MM.1S (cell line): Measurements from ENCODE around the gene SYMPK.

Experiments used
- DNase-seq: peaks from one replicate; pipeline ENCODE4 v3.0.0-alpha.2; 2015
- H2AFZ ChIP-seq: fragments of 300-600 bp; sonication (generic); 2 replicates; pipeline ENCODE4 v1.6.0; 2016; ENCODE audit warnings: antibody characterized with exemption, low read length
- H3F3A ChIP-seq: fragments of 300-600 bp; sonication (generic); 2 replicates; pipeline ENCODE4 v1.6.1; 2016; ENCODE audit warnings: mild to moderate bottlenecking, antibody characterized with exemption, low read length, moderate library complexity, mixed read lengths; ENCODE audit not compliant: insufficient read depth
- H3K27ac ChIP-seq: fragments of 300-600 bp; sonication (generic); 2 replicates; pipeline ENCODE4 v1.5.1; 2016; ENCODE audit warnings: mild to moderate bottlenecking, low read length
- H3K27me3 ChIP-seq: fragments of 300-600 bp; sonication (generic); replicated peaks from 2 replicates; pipeline ENCODE4 v1.6.0; 2016; ENCODE audit warnings: low read length; ENCODE audit not compliant: insufficient read depth
- H3K36me3 ChIP-seq: fragments of 300-600 bp; sonication (generic); replicated peaks from 2 replicates; pipeline ENCODE4 v1.6.1; 2016; ENCODE audit warnings: mild to moderate bottlenecking, low read length, mixed read lengths; ENCODE audit not compliant: insufficient read depth
- H3K4me1 ChIP-seq: fragments of 300-600 bp; sonication (generic); 2 replicates; pipeline ENCODE4 v1.6.1; 2016; ENCODE audit warnings: low read length, mixed read lengths
- H3K4me2 ChIP-seq: fragments of 300-600 bp; sonication (generic); 2 replicates; pipeline ENCODE4 v1.6.0; 2016; ENCODE audit warnings: low read depth, low read length
- H3K4me3 ChIP-seq: fragments of 300-600 bp; sonication (generic); 2 replicates; pipeline ENCODE4 v1.5.1; 2016; ENCODE audit warnings: low read length, mixed read lengths
- H3K79me2 ChIP-seq: fragments of 300-600 bp; sonication (generic); 2 replicates; pipeline ENCODE4 v1.6.1; 2016; ENCODE audit warnings: mixed run types, low read length, mixed read lengths
- H3K9ac ChIP-seq: fragments of 300-600 bp; sonication (generic); 2 replicates; pipeline ENCODE4 v1.6.1; 2016; ENCODE audit warnings: low read length, mixed read lengths
- H3K9me2 ChIP-seq: fragments of 300-600 bp; sonication (generic); replicated peaks from 2 replicates; pipeline ENCODE4 v1.6.1; 2016; ENCODE audit warnings: mild to moderate bottlenecking, low read length, mixed read lengths; ENCODE audit not compliant: insufficient read depth
- H3K9me3 ChIP-seq: fragments of 300-600 bp; sonication (generic); replicated peaks from 2 replicates; pipeline ENCODE4 v1.6.1; 2016; ENCODE audit warnings: mild to moderate bottlenecking, low read length, mixed read lengths; ENCODE audit not compliant: insufficient read depth
- H4K20me1 ChIP-seq: fragments of 300-600 bp; sonication (generic); 2 replicates; pipeline ENCODE4 v1.6.1; 2016; ENCODE audit warnings: mild to moderate bottlenecking, low read length, moderate library complexity, mixed read lengths; ENCODE audit not compliant: insufficient read depth
- EZH2 ChIP-seq: fragments of 300-600 bp; sonication (generic); optimal IDR thresholded peaks from 2 replicates; pipeline ENCODE3; 2017; ENCODE audit warnings: low read depth, mild to moderate bottlenecking, antibody characterized with exemption, low read length, mixed read lengths
- EZH2phosphoT487 ChIP-seq: fragments of 300-600 bp; sonication (generic); IDR thresholded peaks from 2 replicates; pipeline ENCODE4 v1.6.1; 2018; ENCODE audit warnings: antibody characterized with exemption, low read length
- TF ChIP-seq, protein P1 (sequence below): fragments of 300-600 bp; sonication (generic); IDR thresholded peaks from 2 replicates; pipeline ENCODE4 v1.5.1; 2016; ENCODE audit warnings: antibody characterized with exemption, low read length, mixed read lengths

SYMPK gene

DNA sequence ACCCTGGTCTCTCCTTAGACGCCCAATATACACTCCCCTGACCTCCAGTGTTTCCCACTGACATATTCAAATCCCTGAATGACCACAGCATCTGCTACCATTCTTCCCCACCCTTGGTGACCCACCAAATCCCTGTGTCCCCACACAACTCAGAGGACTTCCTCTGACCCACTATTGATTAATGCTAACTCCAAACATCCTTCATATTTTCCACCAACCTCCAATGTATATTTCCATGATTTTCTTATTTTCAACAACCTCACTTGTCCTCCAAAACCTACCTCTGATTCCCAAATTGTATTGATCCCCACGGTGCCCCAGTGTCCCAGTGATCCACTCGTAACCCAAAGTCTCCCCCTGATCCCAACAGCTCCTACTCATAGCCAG lies 69.8 kb downstream of the SYMPK start:
- H3K4me3 ChIP-seq, result no peak overlapping the region

DNA sequence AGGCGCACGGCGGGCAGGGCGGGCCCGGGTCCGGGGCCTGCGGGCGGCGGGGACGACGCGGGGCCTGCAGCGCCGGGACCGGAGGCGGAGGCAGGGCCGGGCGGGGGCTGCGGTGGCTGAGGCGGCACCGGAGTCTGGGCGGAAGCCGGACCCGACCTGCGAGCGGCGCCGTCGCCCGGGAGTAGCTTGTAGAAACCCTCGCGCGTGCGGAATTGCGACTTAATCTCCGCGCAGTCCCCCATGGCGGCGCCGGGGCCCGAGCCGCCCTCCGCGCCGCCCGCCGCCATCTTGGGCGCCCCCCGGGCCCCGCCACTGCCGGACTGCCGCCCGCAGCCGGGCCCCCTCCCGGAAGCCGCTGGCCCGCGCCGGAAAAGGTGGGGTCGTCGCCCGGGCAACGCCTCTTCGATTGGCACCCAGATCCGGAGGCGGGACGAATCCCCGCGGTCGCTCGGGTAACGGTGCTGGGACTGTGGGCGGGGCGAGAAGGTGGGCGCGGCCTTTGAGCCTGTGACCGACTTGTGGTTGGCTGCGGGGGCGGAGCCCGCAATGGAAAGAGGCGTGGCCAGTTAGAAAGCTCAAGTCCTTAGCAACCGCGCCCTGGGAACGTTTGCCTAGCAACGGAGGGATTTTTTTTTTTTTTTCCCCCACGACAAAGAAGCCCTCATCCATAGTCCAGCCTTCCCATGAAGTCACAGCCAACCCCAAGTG lies 70.3 kb downstream of the SYMPK start, which contains the start of gene DMWD:
TSS of gene DMWD (minus strand) at position 376 of the 708 bp plus-strand sequence. CDS start at position 287, 89 bp downstream.
- H3K9me3 ChIP-seq, result no peaks in the 10 kb centered on the region
- H3K9me2 ChIP-seq, result no peaks in the 10 kb centered on the region
- H4K20me1 ChIP-seq, result no peaks in the 10 kb centered on the region
- peak within 1 kb of the TSS; percentile 88 for H3K9ac ChIP-seq
- H3F3A ChIP-seq, result no peaks in the 10 kb centered on the region
- H3K4me3 ChIP-seq, result peak within 1 kb of the TSS; percentile 99
- peaks cover 15% of the 10 kb centered on the region for H3K4me1 ChIP-seq
- no peak within 1 kb of the TSS for H3K27ac ChIP-seq
- peaks cover 23% of the 10 kb centered on the region for H3K79me2 ChIP-seq
- H3K4me2 ChIP-seq, result peak within 1 kb of the TSS; percentile 96
- no peak for TF ChIP-seq EZH2phosphoT487
- TF ChIP-seq, protein P1, sequence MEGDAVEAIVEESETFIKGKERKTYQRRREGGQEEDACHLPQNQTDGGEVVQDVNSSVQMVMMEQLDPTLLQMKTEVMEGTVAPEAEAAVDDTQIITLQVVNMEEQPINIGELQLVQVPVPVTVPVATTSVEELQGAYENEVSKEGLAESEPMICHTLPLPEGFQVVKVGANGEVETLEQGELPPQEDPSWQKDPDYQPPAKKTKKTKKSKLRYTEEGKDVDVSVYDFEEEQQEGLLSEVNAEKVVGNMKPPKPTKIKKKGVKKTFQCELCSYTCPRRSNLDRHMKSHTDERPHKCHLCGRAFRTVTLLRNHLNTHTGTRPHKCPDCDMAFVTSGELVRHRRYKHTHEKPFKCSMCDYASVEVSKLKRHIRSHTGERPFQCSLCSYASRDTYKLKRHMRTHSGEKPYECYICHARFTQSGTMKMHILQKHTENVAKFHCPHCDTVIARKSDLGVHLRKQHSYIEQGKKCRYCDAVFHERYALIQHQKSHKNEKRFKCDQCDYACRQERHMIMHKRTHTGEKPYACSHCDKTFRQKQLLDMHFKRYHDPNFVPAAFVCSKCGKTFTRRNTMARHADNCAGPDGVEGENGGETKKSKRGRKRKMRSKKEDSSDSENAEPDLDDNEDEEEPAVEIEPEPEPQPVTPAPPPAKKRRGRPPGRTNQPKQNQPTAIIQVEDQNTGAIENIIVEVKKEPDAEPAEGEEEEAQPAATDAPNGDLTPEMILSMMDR, result no peak
- TF ChIP-seq EZH2, result no peak
- DNase-seq, result peak; percentile 98
- peak within 1 kb of the TSS; percentile 51; the same call in 1 of the 2 replicates for H2AFZ ChIP-seq
- H3K36me3 ChIP-seq, result 0 out of 2 replicates have a peak, but pooled peaks cover 3% of the 10 kb centered on the region
- H3K27me3 ChIP-seq, result no peaks in the 10 kb centered on the region

More for the DNA sequence above, 69.8 kb downstream of the SYMPK start:
- TF ChIP-seq EZH2phosphoT487 (no peak), EZH2 (no peak)
- TF ChIP-seq, protein P1, result no peak
- Histone ChIP-seq H2AFZ (no peak overlapping the region), H4K20me1 (no peaks in the 10 kb centered on the region), H3K4me2 (peak overlapping the region; percentile 42; the same call in 1 of the 2 replicates), H3K27ac (no peak overlapping the region), H3K79me2 (peaks cover 23% of the 10 kb centered on the region), H3F3A (no peaks in the 10 kb centered on the region), H3K9ac (no peak overlapping the region), H3K4me1 (peaks cover 15% of the 10 kb centered on the region), H3K9me2 (no peaks in the 10 kb centered on the region), H3K9me3 (no peaks in the 10 kb centered on the region), H3K27me3 (no peaks in the 10 kb centered on the region), H3K36me3 (0 out of 2 replicates have a peak, but pooled peaks cover 3% of the 10 kb centered on the region)
- DNase-seq, result no peak

DNA sequence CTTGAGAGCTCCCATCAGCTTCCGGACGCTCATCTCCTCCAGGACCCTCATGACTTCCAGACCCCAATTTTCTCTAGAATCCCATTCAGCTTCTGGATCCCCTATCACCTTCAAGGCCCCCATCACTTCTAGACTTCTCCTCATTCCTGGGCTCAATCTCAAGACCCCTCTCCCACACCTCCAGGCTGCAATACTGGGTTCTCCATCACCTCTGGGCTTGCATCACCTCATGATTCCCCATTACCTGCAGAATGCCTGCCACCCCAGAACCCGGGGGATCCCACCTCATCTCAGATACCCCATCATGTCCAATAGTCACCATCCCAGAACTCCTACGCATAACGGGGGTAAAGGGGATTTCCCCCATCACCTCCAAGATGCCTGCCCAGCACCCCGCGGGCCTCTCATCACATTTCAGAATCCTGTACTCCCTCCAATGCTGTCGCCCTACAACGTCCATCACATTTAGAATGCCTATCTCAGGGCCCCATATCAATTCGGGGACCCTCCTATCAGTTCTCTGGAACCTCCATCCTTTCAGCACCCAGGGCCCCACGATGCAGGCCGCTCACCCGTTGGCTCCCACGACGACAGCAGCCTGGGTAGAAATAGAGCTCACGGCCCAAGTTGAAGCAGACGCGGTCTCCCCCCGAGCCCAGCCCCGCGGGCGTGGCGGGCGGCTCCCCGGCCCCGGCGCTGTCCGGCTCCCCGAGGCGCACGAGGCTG lies 71.0 kb downstream of the SYMPK start:
- Histone ChIP-seq H3K4me1 (peaks cover 15% of the 10 kb centered on the region), H3K79me2 (peaks cover 23% of the 10 kb centered on the region), H3F3A (no peaks in the 10 kb centered on the region), H3K9me2 (no peaks in the 10 kb centered on the region), H3K9ac (peak overlapping the region; percentile 88), H3K27me3 (no peaks in the 10 kb centered on the region), H3K36me3 (0 out of 2 replicates have a peak, but pooled peaks cover 3% of the 10 kb centered on the region), H3K4me3 (peak overlapping the region; percentile 99), H4K20me1 (no peaks in the 10 kb centered on the region), H2AFZ (peak overlapping the region; percentile 51; the same call in 1 of the 2 replicates), H3K27ac (no peak overlapping the region), H3K4me2 (peak overlapping the region; percentile 96), H3K9me3 (no peaks in the 10 kb centered on the region)
- TF ChIP-seq, protein P1, result no peak
- TF ChIP-seq EZH2phosphoT487 (no peak), EZH2 (no peak)
- DNase-seq, result no peak
